Measurements from ENCODE around the gene FARP1.

DNA sequence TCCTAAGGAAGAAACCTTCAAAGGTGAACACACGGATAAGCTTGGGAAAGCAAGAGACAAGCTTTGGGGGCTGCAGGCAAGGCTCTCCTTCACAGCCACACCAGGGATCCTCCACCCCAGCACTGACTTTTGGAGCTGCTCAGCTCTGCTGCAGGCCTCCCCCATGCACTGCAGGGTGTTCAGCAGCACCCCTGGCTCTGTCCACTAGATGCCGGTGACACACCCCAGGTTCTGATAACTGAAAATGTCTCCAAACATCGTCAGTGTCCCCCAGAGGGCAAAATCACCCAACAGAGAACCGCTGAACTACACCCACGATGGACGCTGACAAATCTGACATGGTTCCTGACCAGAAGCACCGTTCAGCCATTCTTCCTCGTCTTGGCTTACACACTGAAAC, 343.5 kb downstream of the FARP1 start:
- TF ChIP-seq, protein P1, sequence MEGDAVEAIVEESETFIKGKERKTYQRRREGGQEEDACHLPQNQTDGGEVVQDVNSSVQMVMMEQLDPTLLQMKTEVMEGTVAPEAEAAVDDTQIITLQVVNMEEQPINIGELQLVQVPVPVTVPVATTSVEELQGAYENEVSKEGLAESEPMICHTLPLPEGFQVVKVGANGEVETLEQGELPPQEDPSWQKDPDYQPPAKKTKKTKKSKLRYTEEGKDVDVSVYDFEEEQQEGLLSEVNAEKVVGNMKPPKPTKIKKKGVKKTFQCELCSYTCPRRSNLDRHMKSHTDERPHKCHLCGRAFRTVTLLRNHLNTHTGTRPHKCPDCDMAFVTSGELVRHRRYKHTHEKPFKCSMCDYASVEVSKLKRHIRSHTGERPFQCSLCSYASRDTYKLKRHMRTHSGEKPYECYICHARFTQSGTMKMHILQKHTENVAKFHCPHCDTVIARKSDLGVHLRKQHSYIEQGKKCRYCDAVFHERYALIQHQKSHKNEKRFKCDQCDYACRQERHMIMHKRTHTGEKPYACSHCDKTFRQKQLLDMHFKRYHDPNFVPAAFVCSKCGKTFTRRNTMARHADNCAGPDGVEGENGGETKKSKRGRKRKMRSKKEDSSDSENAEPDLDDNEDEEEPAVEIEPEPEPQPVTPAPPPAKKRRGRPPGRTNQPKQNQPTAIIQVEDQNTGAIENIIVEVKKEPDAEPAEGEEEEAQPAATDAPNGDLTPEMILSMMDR (IDR thresholded peaks at IDR 0.05) = no peak
- TF ChIP-seq POLR2A (IDR thresholded peaks at IDR 0.05) = no peak
